ENCODE data around the gene XDH. TPM values are rescaled to one million over a fixed set of nuclear protein-coding genes. Genes with fewer than 3 reads are reported as not detected.

Gene XDH
- total and polyA plus RNA-seq, 9 of the 15 experiments (the other 6 are each of a cell fraction or from before 2014, with no cell fraction given), result 0.04 to 0.06 TPM; not detected in 7

DNA sequence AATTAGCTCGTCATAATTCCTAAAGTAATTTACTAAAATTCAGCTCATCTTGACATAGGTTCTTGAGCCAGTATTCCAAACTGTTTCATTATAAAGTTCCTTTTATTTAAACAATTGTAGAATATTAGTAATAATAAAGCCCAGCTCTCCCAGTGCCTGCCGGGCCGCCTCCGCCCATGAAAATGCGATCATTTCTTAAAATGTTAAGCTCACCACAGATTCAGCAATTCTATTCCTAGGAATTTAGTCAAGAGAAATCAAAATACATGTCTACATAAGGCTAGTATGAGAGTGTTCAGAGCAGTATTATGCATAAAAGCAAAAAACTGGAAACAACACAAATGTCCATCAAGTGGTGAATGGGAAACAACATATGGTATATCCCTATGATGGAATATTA lies 52.0 kb downstream of the XDH start:
- POLR2A ChIA-PET, result no interaction called here
- ATAC-seq (no peak), FAIRE-seq (no peak), DNase-seq (ENCODE audit: extremely low read depth in 1 of 4, low spot score in 3 of 4) (no peak)
- intact Hi-C loops (cut with micrococcal nuclease) (no loop called here), in situ Hi-C loops (cut with MboI) (no loop called here)
- 0% methylated on average over 5 of the region's 5 CpGs for WGBS (ENCODE audit: insufficient coverage, low coverage, missing lambda C conversion rate)
- Histone ChIP-seq H3K4me1 (replicated peaks in 1 of 2; ENCODE audit: control insufficient read depth in 2 of 2, insufficient read depth in 2 of 2, low read length in 2 of 2) (no peaks in the 10 kb centered on the region), H3K9me1 (ENCODE audit: control insufficient read depth, insufficient read depth, low read length) (no peaks in the 10 kb centered on the region), H3K4me3 (no peak overlapping the region), H3K79me2 (ENCODE audit: control insufficient read depth, insufficient read depth, low read length) (no peaks in the 10 kb centered on the region), H3K4me2 (ENCODE audit: insufficient read depth, low read length) (no peak overlapping the region), H3K9me3 (replicated peaks; ENCODE audit: control insufficient read depth, insufficient read depth, low read depth, low read length) (no peaks in the 10 kb centered on the region), H3K27ac (ENCODE audit: extremely low read depth, low read depth, low read length) (no peak overlapping the region), H3K9ac (ENCODE audit: insufficient read depth in 1 of 2, low read depth in 2 of 2, low read length in 2 of 2) (no peak overlapping the region), H4K20me1 (replicated peaks; ENCODE audit: control insufficient read depth, insufficient read depth, low read length) (no peaks in the 10 kb centered on the region), H3K36me3 (ENCODE audit: control insufficient read depth, insufficient read depth, low read length) (no peaks in the 10 kb centered on the region), H3K27me3 (ENCODE audit: control insufficient read depth in 2 of 2, insufficient read depth in 2 of 2, low read length in 2 of 2) (peaks cover 0 to 18% of the 10 kb centered on the region in 2 experiments; a peak in 2 of 5 replicates), H2AFZ (ENCODE audit: low read depth, low read length) (no peak overlapping the region)
- no TSS peak for BruUV-seq (replicated peaks)
- CTCF ChIA-PET (ENCODE audit: low intra/inter-chr PET ratio), result no interaction called here
- no peak for TF ChIP-seq CEBPB (tag; IDR thresholded peaks at IDR 0.05)
- no peak for TF ChIP-seq BRF2 (IDR thresholded peaks at IDR 0.05; ENCODE audit: borderline replicate concordance, insufficient read depth, insufficient read length)
- no peak for TF ChIP-seq ZNF778 (CRISPR knock-in tag; IDR thresholded peaks at IDR 0.05)
- no peak for TF ChIP-seq PHF20 (IDR thresholded peaks at IDR 0.05; ENCODE audit: partially characterized antibody)
- TF ChIP-seq ZNF699 (CRISPR knock-in tag; IDR thresholded peaks at IDR 0.05; ENCODE audit: insufficient replicate concordance), result no peak
- TF ChIP-seq BRF1 (IDR thresholded peaks at IDR 0.05; ENCODE audit: borderline replicate concordance, extremely low read depth, insufficient read length), result no peak
- no peak for TF ChIP-seq THAP7 (CRISPR knock-in tag; IDR thresholded peaks at IDR 0.05)
- TF ChIP-seq SRSF1 (IDR thresholded peaks at IDR 0.05; ENCODE audit: low read depth, low read length), result no peak
- no peak for TF ChIP-seq SUPT5H (IDR thresholded peaks at IDR 0.05)
- TF ChIP-seq SAP30 (IDR thresholded peaks at IDR 0.05; ENCODE audit: borderline replicate concordance, insufficient read depth, low read depth, low read length, poor library complexity, severe bottlenecking), result no peak
- no peak for TF ChIP-seq NCOA1 (IDR thresholded peaks at IDR 0.05; ENCODE audit: low read depth)
- TF ChIP-seq POLR2G (IDR thresholded peaks at IDR 0.05; ENCODE audit: low read depth, low read length), result no peak
- TF ChIP-seq, protein P1, sequence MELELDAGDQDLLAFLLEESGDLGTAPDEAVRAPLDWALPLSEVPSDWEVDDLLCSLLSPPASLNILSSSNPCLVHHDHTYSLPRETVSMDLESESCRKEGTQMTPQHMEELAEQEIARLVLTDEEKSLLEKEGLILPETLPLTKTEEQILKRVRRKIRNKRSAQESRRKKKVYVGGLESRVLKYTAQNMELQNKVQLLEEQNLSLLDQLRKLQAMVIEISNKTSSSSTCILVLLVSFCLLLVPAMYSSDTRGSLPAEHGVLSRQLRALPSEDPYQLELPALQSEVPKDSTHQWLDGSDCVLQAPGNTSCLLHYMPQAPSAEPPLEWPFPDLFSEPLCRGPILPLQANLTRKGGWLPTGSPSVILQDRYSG (tag; conservative IDR thresholded peaks at IDR 0.05; ENCODE audit: low read depth), result no peak
- TF ChIP-seq ZBTB9 (CRISPR knock-in tag; IDR thresholded peaks at IDR 0.05), result no peak

Measured in K562 (cell line).